ENCODE results near the gene KCNG4. TPM values are rescaled to one million over a fixed set of nuclear protein-coding genes. Genes with fewer than 3 reads are reported as not detected.

Gene KCNG4
- total and polyA plus RNA-seq, 9 donors: not detected

- DNase-seq: no peak
- WGBS, 3 donors: 42 to 50% (median 47%) methylated on average over 13 of the region's 13 CpGs
These were observed 40.7 kb downstream of the KCNG4 start for GRCh38 chr16:84199097-84199496.

GRCh38 chr16:84198401-84198800 lies 41.4 kb downstream of the KCNG4 start:
- no peak for TF ChIP-seq POLR2A (IDR thresholded peaks at IDR 0.05)
- TF ChIP-seq CTCF (IDR thresholded peaks at IDR 0.05): no peak
- no peak for TF ChIP-seq EP300 (IDR thresholded peaks at IDR 0.05)
- no peaks in the 10 kb centered on the region for H3K27me3 ChIP-seq
- no peak for DNase-seq
- no peak overlapping the region for H3K4me3 ChIP-seq
- no peaks in the 10 kb centered on the region for H3K9me3 ChIP-seq
- 69 to 86% (median 83%) methylated on average over 10 of the region's 10 CpGs for WGBS, 3 donors
- H3K36me3 ChIP-seq: no peaks in the 10 kb centered on the region
- no peak overlapping the region for H3K27ac ChIP-seq
- no peaks in the 10 kb centered on the region for H3K4me1 ChIP-seq (ENCODE audit: insufficient read depth)
- intact Hi-C loops (cut with DNase I): no loop called here

More at GRCh38 chr16:84199097-84199496, 40.7 kb downstream of the KCNG4 start:
- Histone ChIP-seq H3K36me3 (no peaks in the 10 kb centered on the region), H3K27ac (no peak overlapping the region), H3K27me3 (no peaks in the 10 kb centered on the region), H3K4me1 (ENCODE audit: insufficient read depth) (no peaks in the 10 kb centered on the region), H3K4me3 (no peak overlapping the region), H3K9me3 (no peaks in the 10 kb centered on the region)
- TF ChIP-seq EP300 (IDR thresholded peaks at IDR 0.05): no peak
- TF ChIP-seq CTCF (IDR thresholded peaks at IDR 0.05): no peak
- TF ChIP-seq POLR2A (IDR thresholded peaks at IDR 0.05): no peak
- intact Hi-C loops (cut with DNase I): no loop called here

- Histone ChIP-seq H3K9me3 (no peaks in the 10 kb centered on the region), H3K27me3 (no peaks in the 10 kb centered on the region), H3K36me3 (no peaks in the 10 kb centered on the region), H3K27ac (no peak overlapping the region), H3K4me3 (no peak overlapping the region), H3K4me1 (ENCODE audit: insufficient read depth) (no peaks in the 10 kb centered on the region)
- intact Hi-C loops (cut with DNase I): no loop called here
- no peak for DNase-seq
- WGBS, 3 donors: 92 to 95% (median 92%) methylated on average over 14 of the region's 14 CpGs
- TF ChIP-seq EP300 (IDR thresholded peaks at IDR 0.05) (no peak), POLR2A (IDR thresholded peaks at IDR 0.05) (no peak), CTCF (IDR thresholded peaks at IDR 0.05) (no peak)
These were observed 42.2 kb downstream of the KCNG4 start for GRCh38 chr16:84197466-84198128.

GRCh38 chr16:84196727-84197394 lies 43.0 kb downstream of the KCNG4 start:
- TF ChIP-seq EP300 (IDR thresholded peaks at IDR 0.05) (no peak), POLR2A (IDR thresholded peaks at IDR 0.05) (no peak), CTCF (IDR thresholded peaks at IDR 0.05) (no peak)
- Histone ChIP-seq H3K27ac (no peak overlapping the region), H3K27me3 (no peaks in the 10 kb centered on the region), H3K4me3 (no peak overlapping the region), H3K36me3 (no peaks in the 10 kb centered on the region), H3K4me1 (ENCODE audit: insufficient read depth) (no peaks in the 10 kb centered on the region), H3K9me3 (no peaks in the 10 kb centered on the region)
- 56 to 62% (median 61%) methylated on average over 15 to 16 of the region's 16 CpGs for WGBS, 3 donors
- intact Hi-C loops (cut with DNase I): no loop called here
- no peak for DNase-seq

Measured in ovary (tissue), 9 donors.